Suprapubic skin (tissue), 3 donors: ENCODE measurements around the gene CCDC159.

Experiments
- POLR2A ChIP-seq, 2 donors: fragments of 450-650 bp; IDR thresholded peaks; one replicate each; pipeline ENCODE4 v1.6.1; 2017; ENCODE audit warnings: antibody characterized with exemption in 2 of 2, mild to moderate bottlenecking in 2 of 2, moderate library complexity in 2 of 2
- TF ChIP-seq, protein P1 (sequence below), 2 donors: fragments of 200-600 bp in 1 of 2; fragments of 450-650 bp in 1 of 2; sonication (generic) in 1 of 2; IDR thresholded peaks; one replicate each; pipeline ENCODE4 v1.5.1; 2016 to 2019; ENCODE audit warnings: antibody characterized with exemption in 2 of 2, mild to moderate bottlenecking in 1 of 2, moderate library complexity in 1 of 2

DNA sequence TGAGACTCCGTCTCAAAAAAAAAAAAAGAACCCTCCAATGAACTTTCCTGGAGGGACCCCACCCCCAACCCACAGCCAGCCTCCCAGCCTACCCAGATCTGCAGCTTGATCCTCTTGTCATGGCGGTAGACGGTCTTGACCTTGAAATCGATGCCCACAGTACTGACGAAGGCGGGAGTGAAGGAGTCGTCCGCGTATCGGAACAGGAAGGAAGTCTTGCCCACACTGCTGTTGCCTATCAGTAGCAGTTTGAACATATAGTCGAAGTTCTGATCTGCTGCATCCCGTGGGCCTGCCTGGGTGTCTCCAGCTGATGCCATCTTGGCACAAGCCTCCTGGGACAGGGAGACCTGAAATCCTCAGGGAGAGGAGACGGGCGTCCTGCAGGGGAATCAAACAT is 9.2 kb upstream of the CCDC159 start:
- TF ChIP-seq, protein P1, sequence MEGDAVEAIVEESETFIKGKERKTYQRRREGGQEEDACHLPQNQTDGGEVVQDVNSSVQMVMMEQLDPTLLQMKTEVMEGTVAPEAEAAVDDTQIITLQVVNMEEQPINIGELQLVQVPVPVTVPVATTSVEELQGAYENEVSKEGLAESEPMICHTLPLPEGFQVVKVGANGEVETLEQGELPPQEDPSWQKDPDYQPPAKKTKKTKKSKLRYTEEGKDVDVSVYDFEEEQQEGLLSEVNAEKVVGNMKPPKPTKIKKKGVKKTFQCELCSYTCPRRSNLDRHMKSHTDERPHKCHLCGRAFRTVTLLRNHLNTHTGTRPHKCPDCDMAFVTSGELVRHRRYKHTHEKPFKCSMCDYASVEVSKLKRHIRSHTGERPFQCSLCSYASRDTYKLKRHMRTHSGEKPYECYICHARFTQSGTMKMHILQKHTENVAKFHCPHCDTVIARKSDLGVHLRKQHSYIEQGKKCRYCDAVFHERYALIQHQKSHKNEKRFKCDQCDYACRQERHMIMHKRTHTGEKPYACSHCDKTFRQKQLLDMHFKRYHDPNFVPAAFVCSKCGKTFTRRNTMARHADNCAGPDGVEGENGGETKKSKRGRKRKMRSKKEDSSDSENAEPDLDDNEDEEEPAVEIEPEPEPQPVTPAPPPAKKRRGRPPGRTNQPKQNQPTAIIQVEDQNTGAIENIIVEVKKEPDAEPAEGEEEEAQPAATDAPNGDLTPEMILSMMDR (IDR thresholded peaks at IDR 0.05), result no peak
- TF ChIP-seq POLR2A (IDR thresholded peaks at IDR 0.05), result no peak
